Activated naive CD4-positive, alpha-beta T cell treated with anti-CD3 and anti-CD28 coated beads, Interleukin-2, amount 50 U/mL, for 16 hours (primary cell): Measurements from ENCODE around the gene LY6G6F.
A peak's percentile ranks its signal among the peaks of the same experiment; 100 is the strongest.

Source experiments
- DNase-seq: peaks from one replicate; pipeline ENCODE4 v3.0.0-alpha.2; 2020

LY6G6F gene

DNA sequence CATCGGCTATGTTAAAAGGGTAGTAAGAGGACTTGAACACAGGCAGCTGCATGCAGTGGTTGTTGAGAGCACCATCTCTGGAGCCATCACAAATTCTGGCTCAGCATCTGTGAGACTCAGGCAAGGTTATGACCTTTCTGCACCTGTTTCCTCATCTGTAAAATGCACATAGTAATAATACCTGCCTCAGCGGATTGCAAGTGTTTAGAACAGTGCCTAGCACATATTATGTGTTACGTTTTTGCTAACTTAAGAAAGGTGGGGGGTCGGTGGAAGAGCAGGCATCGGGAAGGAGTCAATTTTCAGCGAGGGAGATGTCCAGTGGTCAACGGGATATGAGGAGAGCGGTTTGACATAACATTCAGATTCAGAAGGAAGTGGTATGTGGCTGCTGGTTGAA, 28.7 kb upstream of the LY6G6F start:
- no peak for DNase-seq

- DNase-seq: peak; percentile 60
Observed at GRCh38 chr6:31680226-31681134, 26.2 kb upstream of the LY6G6F start, which contains the start of gene LY6G5C. TSS of gene LY6G5C (minus strand) at chr6:31681067. CDS start at chr6:31680373, 694 bp downstream.

DNA sequence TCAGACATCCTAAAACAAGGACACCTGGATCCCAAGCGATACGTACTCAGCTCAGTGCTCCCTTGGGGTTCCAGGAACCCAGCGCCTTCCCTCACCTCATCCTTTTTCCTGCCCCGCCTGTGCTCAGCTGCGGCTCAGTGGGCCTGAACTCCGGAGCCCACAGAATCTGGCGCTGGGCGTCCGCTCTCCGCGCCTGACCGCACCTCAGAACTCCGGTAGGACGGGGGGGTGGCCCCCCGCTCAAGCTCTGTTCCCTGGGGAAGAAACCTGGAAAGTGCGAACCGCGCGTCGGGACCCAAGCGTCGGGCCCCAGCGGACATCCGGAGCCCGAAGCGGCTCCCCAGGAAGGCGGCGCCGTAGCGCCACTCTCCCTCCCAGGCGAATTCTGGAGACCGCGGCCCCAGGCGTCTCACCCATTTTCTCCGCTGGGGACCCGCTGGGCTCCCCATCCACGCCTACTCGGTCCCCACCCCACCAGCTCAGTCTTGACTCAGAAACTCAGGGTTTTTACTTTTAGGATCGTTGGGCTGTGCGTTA, 25.5 kb upstream of the LY6G6F start:
- peak; percentile 48 for DNase-seq

DNA sequence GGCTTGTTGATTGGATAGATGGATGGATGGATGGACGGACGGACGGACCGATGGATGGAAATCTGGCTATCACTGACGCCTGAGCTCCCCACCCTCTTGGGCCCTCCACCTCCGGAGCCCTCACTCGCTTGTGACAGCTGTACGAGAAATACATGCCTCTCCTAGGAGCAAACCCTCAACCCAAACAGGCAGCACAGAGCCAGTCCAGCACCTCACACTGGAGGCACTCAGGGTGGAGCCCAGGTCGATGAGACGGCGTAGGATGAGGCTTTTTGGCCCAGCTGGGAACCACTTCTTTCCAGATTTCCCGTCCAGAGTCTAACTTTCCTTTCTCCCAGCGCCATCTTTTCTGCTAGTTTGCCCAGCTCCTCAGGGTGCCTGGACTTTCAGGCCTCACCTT, 23.1 kb upstream of the LY6G6F start:
- no peak for DNase-seq

DNA sequence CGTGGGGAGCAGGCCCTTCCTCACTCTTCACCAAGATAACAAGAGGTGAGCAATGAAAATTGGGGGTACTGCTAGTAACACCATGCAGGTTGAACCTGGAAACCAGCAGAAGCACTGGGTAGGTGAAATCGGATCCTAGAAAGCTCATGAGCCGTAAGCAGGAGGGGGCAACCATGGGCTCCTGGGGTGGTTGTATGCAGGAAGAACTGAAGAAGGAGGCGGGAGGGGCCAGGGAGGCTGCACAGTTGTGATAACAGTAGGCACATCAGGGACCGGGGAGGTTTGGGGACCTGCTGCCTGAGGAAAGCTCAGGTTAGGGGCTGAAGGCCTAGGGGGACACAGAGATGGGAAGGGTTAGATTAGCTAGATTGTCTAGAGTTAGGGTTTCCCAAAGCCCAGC, 20.2 kb upstream of the LY6G6F start:
- DNase-seq: no peak

DNA sequence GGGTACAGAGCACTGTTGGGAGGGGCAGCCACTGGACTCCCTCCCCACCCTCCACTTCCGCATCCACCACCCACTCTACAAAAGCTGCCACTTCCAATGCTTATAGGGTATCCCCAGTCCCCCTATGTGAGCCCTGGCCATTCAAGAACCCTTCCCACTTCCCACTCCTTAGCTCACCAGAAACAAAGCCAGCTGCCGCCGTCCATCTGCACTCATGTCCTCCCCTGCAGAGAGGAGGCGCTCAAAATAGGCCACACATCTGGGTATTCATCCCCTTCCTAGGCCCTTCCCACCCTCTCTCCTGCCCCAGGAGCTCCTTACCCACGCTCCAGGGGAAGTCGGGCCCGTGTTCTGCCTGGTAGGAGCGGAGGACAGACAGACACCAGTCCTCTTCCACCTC, 19.3 kb upstream of the LY6G6F start:
- DNase-seq: no peak

GRCh38 chr6:31687860-31688693, 18.6 kb upstream of the LY6G6F start:
- no peak for DNase-seq

GRCh38 chr6:31689249-31690110, 17.2 kb upstream of the LY6G6F start:
- no peak for DNase-seq

DNA sequence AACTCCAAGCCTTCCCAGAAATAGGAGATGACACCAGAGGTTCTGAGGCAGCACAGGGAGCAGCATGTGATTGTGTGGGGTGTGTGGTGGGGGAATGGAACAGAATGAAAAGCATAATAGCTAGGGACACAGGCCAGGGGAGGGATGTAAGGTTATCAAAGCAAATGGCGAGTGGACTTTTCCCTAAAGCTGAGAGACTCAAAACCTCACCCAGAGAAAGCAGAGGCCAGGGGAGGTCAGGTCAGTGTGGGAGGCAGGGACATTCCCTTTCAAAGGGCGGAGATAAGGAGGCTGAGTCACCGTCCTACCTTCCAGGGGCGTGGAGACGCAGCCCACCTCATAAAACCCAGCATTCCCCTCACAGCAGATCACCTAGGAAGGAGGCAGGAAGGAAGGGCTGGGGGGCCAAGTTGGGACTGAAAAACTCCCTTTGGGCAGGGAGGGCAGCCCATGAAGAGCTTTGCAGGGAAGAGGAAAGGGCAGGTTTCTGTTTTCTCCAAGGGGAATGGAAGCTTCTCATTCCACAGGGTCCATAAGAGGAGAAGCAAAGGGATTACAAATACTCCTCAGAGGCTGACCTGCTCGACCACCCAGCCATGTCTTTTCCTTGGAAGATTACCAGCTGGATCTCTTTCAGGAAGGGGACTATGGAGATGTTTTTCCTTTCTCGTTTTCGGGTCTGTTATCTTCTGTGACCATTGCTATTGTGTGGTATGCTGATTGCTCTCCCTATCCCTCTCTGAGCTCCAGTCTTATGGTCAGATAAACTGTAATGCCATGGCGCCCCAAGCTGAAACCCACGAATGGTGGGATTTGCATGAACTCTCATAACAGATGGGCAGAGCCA, 16.2 kb upstream of the LY6G6F start:
- no peak for DNase-seq

DNA sequence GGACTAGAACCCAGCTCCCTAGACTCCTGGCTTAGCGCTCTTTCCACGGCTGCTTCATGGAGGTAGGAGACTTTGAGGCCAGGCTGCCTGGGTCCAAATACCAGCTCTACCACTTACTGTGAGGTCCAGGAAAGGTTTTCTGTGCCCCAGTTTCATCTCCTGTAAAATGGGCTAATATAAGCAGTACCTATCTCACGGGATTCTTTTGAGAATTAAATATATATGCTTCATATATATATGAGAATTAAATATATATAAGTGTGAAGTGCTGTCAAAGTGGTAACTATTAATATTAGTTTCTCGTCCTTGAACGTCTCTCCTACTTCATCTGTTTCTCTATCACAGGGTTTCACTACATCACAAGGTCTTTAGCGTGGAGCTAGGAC, 15.6 kb upstream of the LY6G6F start:
- no peak for DNase-seq

GRCh38 chr6:31691564-31692108, 15.0 kb upstream of the LY6G6F start:
- DNase-seq: no peak

- DNase-seq: no peak
Observed at GRCh38 chr6:31692353-31692752, 14.3 kb upstream of the LY6G6F start.

DNA sequence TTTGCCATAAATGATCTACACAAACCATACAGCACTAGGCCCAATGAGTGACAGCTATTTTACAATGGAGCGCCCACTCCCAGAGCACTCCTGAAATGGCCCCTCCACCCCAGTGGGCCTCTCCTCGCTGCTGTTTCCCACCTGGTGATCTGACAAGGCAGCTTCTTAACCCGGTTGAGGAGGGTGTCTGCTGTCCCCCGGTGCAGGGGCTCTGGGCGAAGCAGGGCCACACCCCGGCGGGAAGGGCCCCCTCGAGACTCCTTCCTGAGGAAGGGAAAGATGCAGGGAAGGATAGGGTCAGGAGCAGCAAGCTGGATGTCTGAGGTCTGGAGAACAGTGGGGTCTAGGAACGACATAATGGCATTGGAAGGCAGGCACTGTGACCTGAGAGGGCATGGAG, 13.8 kb upstream of the LY6G6F start:
- DNase-seq: no peak

DNA sequence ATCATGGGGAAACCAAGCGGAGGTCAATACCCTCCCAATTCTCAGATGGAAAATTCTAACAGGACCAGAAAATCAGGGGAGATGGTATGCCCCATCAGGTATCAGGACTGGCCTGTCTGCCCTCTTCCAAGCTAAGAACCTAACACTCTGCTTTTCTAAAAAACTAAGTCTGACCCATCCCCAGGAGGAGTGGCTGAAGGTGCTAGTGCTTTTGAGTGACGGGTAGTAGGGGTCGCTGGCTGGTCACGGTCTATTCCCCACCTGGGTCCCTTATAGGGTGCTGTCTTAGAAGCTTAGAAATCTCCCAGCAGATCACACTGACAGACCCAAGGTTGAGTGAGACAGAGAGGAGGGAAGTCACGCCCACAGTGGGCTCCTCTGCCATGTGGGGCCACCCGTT, 13.1 kb upstream of the LY6G6F start:
- no peak for DNase-seq

DNA sequence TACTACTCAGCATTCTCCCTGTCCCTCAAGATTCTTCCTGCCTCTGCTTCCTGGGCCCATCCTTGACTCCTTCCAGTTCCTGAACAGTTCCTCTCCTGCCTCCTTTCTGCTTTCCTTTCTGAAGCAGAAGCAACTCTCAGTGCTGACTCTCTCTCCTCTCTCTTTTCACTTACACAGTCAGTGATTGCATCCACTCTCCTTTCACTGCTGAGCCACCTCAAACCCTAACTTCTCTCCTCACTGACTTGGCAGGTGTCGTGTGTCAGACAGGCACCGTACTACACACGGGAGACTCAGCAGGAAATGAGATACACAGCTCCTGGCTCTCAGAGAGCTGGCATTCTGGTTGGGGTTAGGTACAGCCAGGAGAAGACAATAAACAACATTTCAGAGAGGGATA, 9.1 kb upstream of the LY6G6F start:
- DNase-seq: no peak

GRCh38 chr6:31700740-31701401, 5.8 kb upstream of the LY6G6F start:
- DNase-seq: no peak

DNA sequence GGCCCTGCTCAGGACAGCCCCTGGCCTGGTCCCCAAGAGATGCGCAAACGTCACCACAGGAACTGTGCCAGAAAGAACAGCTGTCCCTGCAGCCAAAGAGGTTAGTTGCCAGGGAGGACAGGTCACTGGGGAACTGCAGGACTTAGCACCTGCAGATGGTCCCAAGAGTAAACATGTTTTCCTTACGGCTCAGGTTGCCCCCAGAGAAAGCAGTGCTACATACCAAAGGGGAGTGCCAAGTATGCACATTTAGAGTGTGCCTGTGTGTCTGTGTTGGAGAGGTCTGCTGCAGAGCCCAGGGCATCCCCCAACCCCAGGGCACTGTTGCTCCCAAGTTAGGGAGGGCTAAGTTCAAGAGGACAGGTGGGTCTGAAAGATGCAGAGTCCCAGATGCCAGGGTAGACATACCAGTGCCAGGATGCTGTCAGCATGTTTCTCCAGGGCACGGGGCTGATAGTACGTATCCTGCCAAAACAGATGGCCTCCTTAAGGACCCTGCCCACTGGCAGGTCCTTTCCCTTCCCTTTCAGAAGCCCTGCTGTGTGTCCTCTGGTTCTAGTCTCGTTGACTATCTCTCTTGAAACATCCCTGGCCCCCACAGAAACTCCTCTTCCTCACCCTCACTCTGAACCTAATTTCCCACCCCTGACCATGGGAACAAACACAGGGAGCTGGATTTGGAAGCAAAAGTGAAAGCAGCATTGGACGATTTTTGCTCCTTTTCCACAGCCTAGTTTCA, 4.8 kb upstream of the LY6G6F start:
- no peak for DNase-seq

DNA sequence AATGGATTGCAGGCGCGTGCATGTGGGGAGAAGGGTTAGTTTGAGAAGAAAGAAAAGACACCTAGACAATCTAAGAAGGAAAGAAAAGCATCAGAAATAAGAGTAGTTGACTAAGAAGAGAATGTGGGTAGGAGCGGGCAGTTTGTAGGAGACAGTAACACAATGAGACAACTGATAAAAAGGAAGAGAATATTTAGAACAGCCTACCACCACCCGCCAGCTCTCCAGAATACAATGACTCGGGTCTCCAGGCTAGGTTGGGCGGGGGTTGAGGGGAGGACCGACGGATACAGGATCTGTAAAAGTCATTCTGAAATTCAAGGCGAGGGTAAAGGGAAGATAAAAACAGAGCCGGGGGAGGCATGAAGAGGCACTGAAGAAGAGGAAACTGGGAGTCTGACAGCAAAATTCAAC, 4.3 kb upstream of the LY6G6F start:
- peak; percentile 46 for DNase-seq

GRCh38 chr6:31702819-31703716, 3.6 kb upstream of the LY6G6F start, which contains the start of gene ABHD16A:
TSS of gene ABHD16A (minus strand) at chr6:31703324. CDS start at chr6:31703281, 43 bp downstream.
- DNase-seq: peak; percentile 97
